GM12874 (cell line): ENCODE data around the gene RPS6KA2.

Experiments used
- CTCF ChIP-seq: IDR thresholded peaks from 2 replicates; pipeline ENCODE4 v1.5.1; 2011; ENCODE audit warnings: low read depth, mild to moderate bottlenecking, control low read depth, low read length, moderate library complexity; ENCODE audit not compliant: insufficient read depth

The RPS6KA2 gene

GRCh38 chr6:166405386-166405785 lies 221.7 kb downstream of the RPS6KA2 start:
- no peak for TF ChIP-seq CTCF

- no peak for TF ChIP-seq CTCF
These were observed 224.3 kb downstream of the RPS6KA2 start for GRCh38 chr6:166402582-166403277.

GRCh38 chr6:166400649-166401250 lies 226.3 kb downstream of the RPS6KA2 start:
- TF ChIP-seq CTCF, result peak; percentile 75

GRCh38 chr6:166400181-166400580 lies 226.9 kb downstream of the RPS6KA2 start:
- no peak for TF ChIP-seq CTCF

- no peak for TF ChIP-seq CTCF
These were observed 228.7 kb downstream of the RPS6KA2 start for GRCh38 chr6:166398348-166398747.

GRCh38 chr6:166397849-166398248 lies 229.2 kb downstream of the RPS6KA2 start:
- TF ChIP-seq CTCF, result no peak

- no peak for TF ChIP-seq CTCF
These were observed 231.3 kb downstream of the RPS6KA2 start for GRCh38 chr6:166395778-166396177.
